CD14-positive monocyte (primary cell): Measurements from ENCODE around the gene P4HA2. TPM values are rescaled to one million over a fixed set of nuclear protein-coding genes. Genes with fewer than 3 reads are reported as not detected.

Experiments used
- DNase-seq, 3 donors: peaks; one replicate each; pipeline ENCODE4 v3.0.0-alpha.2; 2011 to 2022
- H2AFZ ChIP-seq: 2 replicates; pipeline ENCODE4 v1.6.0; 2012; ENCODE audit warnings: mild to moderate bottlenecking, low read depth, low read length, inconsistent platforms; ENCODE audit not compliant: insufficient read depth, poor library complexity, severe bottlenecking
- H3K27ac ChIP-seq, 2 donors: 1 replicate in 1 of 2; 2 replicates in 1 of 2; pipeline ENCODE4 v1.5.1; 2012 to 2013; ENCODE audit warnings: low read length in 2 of 2, control low read depth in 1 of 2, inconsistent platforms in 1 of 2, low read depth in 1 of 2, mild to moderate bottlenecking in 1 of 2
- H3K27me3 ChIP-seq, 2 donors: one replicate each; pipeline versions ENCODE4 v1.6.0 to v1.6.1; 2011 to 2013; ENCODE audit warnings: low read length in 2 of 2; ENCODE audit not compliant: control insufficient read depth in 2 of 2, insufficient read depth in 2 of 2
- H3K36me3 ChIP-seq, 2 donors: replicated peaks in 1 of 2; 1 replicate in 1 of 2; 2 replicates in 1 of 2; pipeline versions ENCODE4 v1.5.1 to v1.6.1; 2012 to 2013; ENCODE audit warnings: low read length in 2 of 2, control low read depth in 1 of 2, inconsistent platforms in 1 of 2, mild to moderate bottlenecking in 1 of 2; ENCODE audit not compliant: insufficient read depth in 2 of 2, control insufficient read depth in 1 of 2
- H3K4me1 ChIP-seq, 2 donors: 1 replicate in 1 of 2; 2 replicates in 1 of 2; pipeline versions ENCODE4 v1.5.1 to v1.6.1; 2012 to 2013; ENCODE audit warnings: low read length in 2 of 2, control low read depth in 1 of 2, inconsistent platforms in 1 of 2, mild to moderate bottlenecking in 1 of 2, moderate library complexity in 1 of 2; ENCODE audit not compliant: insufficient read depth in 2 of 2, control insufficient read depth in 1 of 2
- H3K4me2 ChIP-seq: replicated peaks from 2 replicates; pipeline ENCODE3; 2012; ENCODE audit warnings: low read length, moderate library complexity, mild to moderate bottlenecking; ENCODE audit not compliant: poor library complexity, severe bottlenecking; ENCODE audit errors: extremely low read depth
- H3K4me3 ChIP-seq, 3 experiments: fragments of 200-600 bp in 1 of 3; sonication (generic) in 1 of 3; replicated peaks in 1 of 3; 1 replicate in 2 of 3; 2 replicates in 1 of 3; pipeline ENCODE4 v1.5.1; 2011 to 2013; ENCODE audit warnings: low read length in 3 of 3, mild to moderate bottlenecking in 3 of 3, control low read depth in 2 of 3, low read depth in 2 of 3, inconsistent platforms in 1 of 3, moderate library complexity in 1 of 3
- H3K79me2 ChIP-seq: 2 replicates; pipeline ENCODE4 v1.6.0; 2012; ENCODE audit warnings: mild to moderate bottlenecking, control low read depth, inconsistent platforms, low read length, moderate library complexity; ENCODE audit not compliant: insufficient read depth
- H3K9ac ChIP-seq: 2 replicates; pipeline ENCODE4 v1.6.0; 2017; ENCODE audit warnings: low read length, mild to moderate bottlenecking; ENCODE audit not compliant: insufficient read depth, poor library complexity, severe bottlenecking
- H3K9me3 ChIP-seq, 2 donors: replicated peaks in 1 of 2; 1 replicate in 1 of 2; 2 replicates in 1 of 2; pipeline versions ENCODE4 v1.5.1 to v1.6.1; 2012 to 2013; ENCODE audit warnings: low read length in 2 of 2, control low read depth in 1 of 2; ENCODE audit not compliant: control insufficient read depth in 1 of 2, insufficient read depth in 1 of 2
- H4K20me1 ChIP-seq: 2 replicates; pipeline ENCODE4 v1.6.0; 2012; ENCODE audit warnings: mild to moderate bottlenecking, low read length, control low read depth, moderate library complexity; ENCODE audit not compliant: insufficient read depth
- H3K27ac Mint-ChIP-seq, 7 donors: one replicate each; pipeline ENCODE4 v1.8.0; 2020; ENCODE audit warnings: mild to moderate bottlenecking in 7 of 7, mixed read lengths in 7 of 7, moderate library complexity in 6 of 7, inconsistent platforms in 2 of 7
- H3K27me3 Mint-ChIP-seq, 3 donors: one replicate each; pipeline ENCODE4 v1.8.0; 2021 to 2022; ENCODE audit warnings: low read depth in 3 of 3, mild to moderate bottlenecking in 3 of 3, mixed read lengths in 3 of 3, moderate library complexity in 3 of 3, inconsistent platforms in 1 of 3
- H3K36me3 Mint-ChIP-seq, 2 donors: one replicate each; pipeline ENCODE4 v1.8.0; 2020; ENCODE audit warnings: mixed read lengths in 2 of 2, inconsistent platforms in 1 of 2, mild to moderate bottlenecking in 1 of 2
- H3K4me1 Mint-ChIP-seq: one replicate; pipeline ENCODE4 v1.8.0; 2020; ENCODE audit warnings: mild to moderate bottlenecking, mixed read lengths
- H3K4me3 Mint-ChIP-seq, 2 donors: one replicate each; pipeline ENCODE4 v1.8.0; 2020; ENCODE audit warnings: mild to moderate bottlenecking in 2 of 2, mixed read lengths in 2 of 2, moderate library complexity in 1 of 2
- H3K9me3 Mint-ChIP-seq, 7 donors: one replicate each; pipeline ENCODE4 v1.8.0; 2020 to 2022; ENCODE audit warnings: mixed read lengths in 7 of 7, mild to moderate bottlenecking in 6 of 7, moderate library complexity in 6 of 7, inconsistent platforms in 2 of 7
- WGBS: methylation state at CpG from one replicate; pipeline ENCODE4 v1.1.5; 2013; ENCODE audit warnings: missing lambda C conversion rate; ENCODE audit not compliant: insufficient coverage; 5-methylcytosine and 5-hydroxymethylcytosine counted together
- intact Hi-C, 2 donors: fragments of 100-400 bp; cut with micrococcal nuclease; formaldehyde crosslinking; loops; one replicate each; pipeline versions ENCODE4 v1.15.0 to v1.15.1; 2023
- polyA plus RNA-seq, 3 donors: library from polyadenylated mRNA; depleted of rRNA in 1 of 3; unstranded in 2 of 3; stranded (reverse) in 1 of 3; fragments of 300-500 nt in 2 of 3; fragments of >200 nt in 1 of 3; fragmentation: Illumina TruSeq in 2 of 3; gene quantifications; 1 replicate in 2 of 3; 2 replicates in 1 of 3; pipeline ENCODE4 v1.2.3, GENCODE V29; 2012 to 2021
- TF ChIP-seq, protein P1 (sequence below): fragments of 200-600 bp; IDR thresholded peaks from one replicate; pipeline ENCODE4 v1.8.0; 2022; ENCODE audit warnings: antibody characterized with exemption, mild to moderate bottlenecking

Gene P4HA2
- polyA plus RNA-seq, 3 donors = 0.12 to 0.99 (median 0.45) TPM

- DNase-seq = no peak
- H3K4me1 ChIP-seq = no peaks in the 10 kb centered on the region
- H3K9ac ChIP-seq = no peak overlapping the region
- no peak overlapping the region for H2AFZ ChIP-seq
- Mint-ChIP-seq H3K4me3 (no peak overlapping the region), H3K27me3 (peaks cover 0 to 5% (median 5%) of the 10 kb centered on the region in 3 donors), H3K27ac (peak overlapping the region in 1 of 7 donors; percentile 6), H3K9me3 (peaks cover 16 to 46% (median 27%) of the 10 kb centered on the region in 7 donors), H3K4me1 (no peaks in the 10 kb centered on the region), H3K36me3 (peaks cover 0 to 3% of the 10 kb centered on the region in 2 donors)
- no peaks in the 10 kb centered on the region for H4K20me1 ChIP-seq
- no peak overlapping the region for H3K4me2 ChIP-seq
- TF ChIP-seq, protein P1, sequence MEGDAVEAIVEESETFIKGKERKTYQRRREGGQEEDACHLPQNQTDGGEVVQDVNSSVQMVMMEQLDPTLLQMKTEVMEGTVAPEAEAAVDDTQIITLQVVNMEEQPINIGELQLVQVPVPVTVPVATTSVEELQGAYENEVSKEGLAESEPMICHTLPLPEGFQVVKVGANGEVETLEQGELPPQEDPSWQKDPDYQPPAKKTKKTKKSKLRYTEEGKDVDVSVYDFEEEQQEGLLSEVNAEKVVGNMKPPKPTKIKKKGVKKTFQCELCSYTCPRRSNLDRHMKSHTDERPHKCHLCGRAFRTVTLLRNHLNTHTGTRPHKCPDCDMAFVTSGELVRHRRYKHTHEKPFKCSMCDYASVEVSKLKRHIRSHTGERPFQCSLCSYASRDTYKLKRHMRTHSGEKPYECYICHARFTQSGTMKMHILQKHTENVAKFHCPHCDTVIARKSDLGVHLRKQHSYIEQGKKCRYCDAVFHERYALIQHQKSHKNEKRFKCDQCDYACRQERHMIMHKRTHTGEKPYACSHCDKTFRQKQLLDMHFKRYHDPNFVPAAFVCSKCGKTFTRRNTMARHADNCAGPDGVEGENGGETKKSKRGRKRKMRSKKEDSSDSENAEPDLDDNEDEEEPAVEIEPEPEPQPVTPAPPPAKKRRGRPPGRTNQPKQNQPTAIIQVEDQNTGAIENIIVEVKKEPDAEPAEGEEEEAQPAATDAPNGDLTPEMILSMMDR = no peak
- H3K27me3 ChIP-seq = no peaks in the 10 kb centered on the region
- WGBS = 100% methylated on average over 1 of the region's 3 CpGs
- H3K4me3 ChIP-seq = no peak overlapping the region
- intact Hi-C loops = no loop called here
- H3K79me2 ChIP-seq = no peaks in the 10 kb centered on the region
- H3K9me3 ChIP-seq = peaks cover 0 to 16% of the 10 kb centered on the region in 2 donors
- no peaks in the 10 kb centered on the region for H3K36me3 ChIP-seq
- H3K27ac ChIP-seq = no peak overlapping the region
These were observed 15.8 kb upstream of the P4HA2 start for GRCh38 chr5:132243366-132243977.

GRCh38 chr5:132239776-132240175 lies 12.1 kb upstream of the P4HA2 start:
- H3K27me3 ChIP-seq = no peaks in the 10 kb centered on the region
- no peaks in the 10 kb centered on the region for H3K36me3 ChIP-seq
- no peaks in the 10 kb centered on the region for H3K4me1 Mint-ChIP-seq
- peaks cover 8 to 23% (median 16%) of the 10 kb centered on the region in 7 donors for H3K9me3 Mint-ChIP-seq
- no peaks in the 10 kb centered on the region for H3K79me2 ChIP-seq
- no peak overlapping the region for H3K4me3 Mint-ChIP-seq
- H3K9me3 ChIP-seq = peaks cover 0 to 11% of the 10 kb centered on the region in 2 donors
- no peak overlapping the region for H3K4me3 ChIP-seq
- no peak for DNase-seq
- no peak overlapping the region for H2AFZ ChIP-seq
- no peak overlapping the region for H3K27ac Mint-ChIP-seq
- H3K9ac ChIP-seq = no peak overlapping the region
- TF ChIP-seq, protein P1 = no peak
- H4K20me1 ChIP-seq = no peaks in the 10 kb centered on the region
- intact Hi-C loops = no loop called here
- H3K4me2 ChIP-seq = no peak overlapping the region
- H3K4me1 ChIP-seq = no peaks in the 10 kb centered on the region
- H3K36me3 Mint-ChIP-seq = no peaks in the 10 kb centered on the region
- no peak overlapping the region for H3K27ac ChIP-seq
- peaks cover 0 to 5% (median 3%) of the 10 kb centered on the region in 3 donors for H3K27me3 Mint-ChIP-seq
